ENCODE measurements around the gene PYGL.

DNA sequence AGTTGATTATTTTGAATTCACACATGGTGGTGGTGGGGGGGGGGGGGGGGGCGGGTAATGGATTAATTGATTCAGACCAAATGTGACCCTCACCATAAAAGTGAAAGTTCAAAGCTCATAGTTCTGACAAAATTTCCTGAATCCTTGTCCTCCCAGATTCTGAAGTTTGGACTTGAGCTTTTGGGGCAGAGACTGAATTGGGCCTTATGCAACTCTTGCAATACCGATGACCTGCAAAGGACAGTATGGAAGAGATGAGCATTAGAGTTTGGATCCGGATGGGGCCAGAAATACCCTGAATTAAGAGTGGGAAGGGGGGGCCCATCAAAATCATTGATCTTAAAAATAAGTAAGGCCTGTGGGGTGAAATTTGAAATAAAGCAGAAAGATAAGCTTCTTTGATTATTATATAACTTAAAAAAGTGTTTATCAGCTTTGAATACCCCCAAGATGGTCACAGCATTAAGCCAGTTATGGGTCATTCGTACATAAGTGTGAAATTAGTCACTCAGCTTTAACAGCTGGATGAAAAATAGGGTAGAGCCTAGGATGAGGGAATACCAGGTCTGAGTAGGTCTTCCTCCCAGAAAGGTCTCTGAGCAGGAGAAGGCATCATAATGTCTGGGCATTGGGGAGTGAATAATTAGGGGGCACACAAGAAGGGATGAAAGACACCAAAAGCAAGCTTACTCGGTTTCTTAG is 2.1 kb upstream of the PYGL start:
- TF ChIP-seq POLR2A (IDR thresholded peaks at IDR 0.05) (no peak), POLR2AphosphoS5 (IDR thresholded peaks at IDR 0.05) (no peak), EP300 (IDR thresholded peaks at IDR 0.05) (no peak)
- TF ChIP-seq, protein P1, sequence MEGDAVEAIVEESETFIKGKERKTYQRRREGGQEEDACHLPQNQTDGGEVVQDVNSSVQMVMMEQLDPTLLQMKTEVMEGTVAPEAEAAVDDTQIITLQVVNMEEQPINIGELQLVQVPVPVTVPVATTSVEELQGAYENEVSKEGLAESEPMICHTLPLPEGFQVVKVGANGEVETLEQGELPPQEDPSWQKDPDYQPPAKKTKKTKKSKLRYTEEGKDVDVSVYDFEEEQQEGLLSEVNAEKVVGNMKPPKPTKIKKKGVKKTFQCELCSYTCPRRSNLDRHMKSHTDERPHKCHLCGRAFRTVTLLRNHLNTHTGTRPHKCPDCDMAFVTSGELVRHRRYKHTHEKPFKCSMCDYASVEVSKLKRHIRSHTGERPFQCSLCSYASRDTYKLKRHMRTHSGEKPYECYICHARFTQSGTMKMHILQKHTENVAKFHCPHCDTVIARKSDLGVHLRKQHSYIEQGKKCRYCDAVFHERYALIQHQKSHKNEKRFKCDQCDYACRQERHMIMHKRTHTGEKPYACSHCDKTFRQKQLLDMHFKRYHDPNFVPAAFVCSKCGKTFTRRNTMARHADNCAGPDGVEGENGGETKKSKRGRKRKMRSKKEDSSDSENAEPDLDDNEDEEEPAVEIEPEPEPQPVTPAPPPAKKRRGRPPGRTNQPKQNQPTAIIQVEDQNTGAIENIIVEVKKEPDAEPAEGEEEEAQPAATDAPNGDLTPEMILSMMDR (IDR thresholded peaks at IDR 0.05): no peak
